NCI-H146 (cell line): Measurements from ENCODE around the gene ALOX5.
A peak's percentile ranks its signal among the peaks of the same experiment; 100 is the strongest.
"Not testable (repeated sequence)": the region's sequence is repeated elsewhere in the genome, so short reads cannot be mapped to it uniquely, and the experiment has no call there.

ENCODE experiments used
- DNase-seq: peaks from one replicate; lab custom pipeline; 2025; lab: John Stamatoyannopoulos, UW

ALOX5 gene

DNA sequence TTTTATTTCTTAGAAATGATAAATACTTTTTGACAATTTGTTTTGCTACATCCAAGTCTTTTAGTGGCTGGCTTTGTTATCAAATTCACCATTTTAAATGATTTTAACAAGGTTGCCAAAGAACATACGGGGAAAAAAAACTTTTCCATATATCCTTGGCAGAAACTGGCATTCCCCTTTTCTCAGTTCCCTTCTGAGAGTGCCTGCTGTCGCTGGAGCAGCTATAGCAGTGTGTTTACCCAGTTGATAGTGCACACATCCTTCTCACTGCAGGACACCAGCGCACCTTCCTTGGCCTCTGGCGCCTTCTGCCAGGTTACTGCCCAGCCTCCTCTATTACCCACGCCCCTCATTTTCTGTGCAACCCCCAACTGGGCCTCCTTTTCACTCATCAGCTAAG is 94.1 kb downstream of the ALOX5 start:
- no peak for DNase-seq

GRCh38 chr10:45470098-45471012 is 96.3 kb downstream of the ALOX5 start:
- no peak for DNase-seq

DNA sequence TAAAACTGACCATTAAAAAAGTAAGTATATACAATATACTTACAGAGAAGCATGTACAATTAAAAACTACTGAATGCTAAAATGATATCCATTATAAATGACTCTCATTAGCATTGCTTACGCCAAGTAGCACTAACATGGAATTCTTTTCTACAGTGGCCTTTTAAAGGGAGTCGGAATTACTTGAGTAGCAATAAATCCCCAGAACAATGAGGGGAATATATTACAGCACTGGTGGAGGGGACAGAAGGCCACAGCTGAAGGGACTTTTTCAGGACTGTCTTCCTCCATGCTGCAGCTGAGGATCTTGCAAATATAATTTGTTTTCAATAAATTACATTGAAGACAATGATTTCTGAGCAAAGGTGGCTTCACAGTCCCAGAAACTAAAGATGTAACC is 97.0 kb downstream of the ALOX5 start:
- no peak for DNase-seq

DNA sequence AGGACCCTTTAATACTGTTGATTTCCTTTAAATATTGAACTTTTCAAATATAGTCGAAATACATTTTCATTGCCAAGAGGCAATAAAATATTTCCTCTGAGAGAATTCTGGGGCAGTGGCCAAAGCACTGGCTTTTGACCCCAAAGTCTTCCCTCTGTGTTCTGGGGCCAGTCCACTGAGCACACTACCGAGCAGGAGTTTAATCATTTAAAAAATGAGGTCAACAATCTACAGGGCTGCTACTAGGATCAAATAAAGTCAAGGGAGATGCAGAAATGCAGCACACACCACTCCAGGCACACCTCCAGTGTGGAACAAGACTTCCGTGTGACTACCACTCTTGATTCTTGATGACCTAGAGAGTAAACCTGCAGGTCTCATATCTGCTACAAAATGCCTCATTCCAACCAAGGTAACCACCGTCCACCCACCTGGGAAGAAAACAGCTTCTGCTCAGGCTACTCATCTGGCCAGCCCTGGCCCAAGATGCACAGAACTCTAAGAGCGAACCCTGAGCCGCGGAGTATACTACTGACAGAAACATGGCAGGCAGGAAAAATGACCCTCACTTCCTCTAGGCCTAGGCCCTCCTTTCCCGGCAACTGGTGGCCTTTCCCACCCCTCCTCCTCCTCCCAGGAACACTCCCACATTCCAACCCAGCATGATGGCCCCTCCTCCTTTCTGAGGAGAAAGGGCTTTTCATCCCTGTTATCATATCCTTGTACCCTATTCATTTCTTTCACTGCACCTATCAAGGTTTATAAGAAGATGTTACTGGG is 97.7 kb downstream of the ALOX5 start:
- DNase-seq: no peak

DNA sequence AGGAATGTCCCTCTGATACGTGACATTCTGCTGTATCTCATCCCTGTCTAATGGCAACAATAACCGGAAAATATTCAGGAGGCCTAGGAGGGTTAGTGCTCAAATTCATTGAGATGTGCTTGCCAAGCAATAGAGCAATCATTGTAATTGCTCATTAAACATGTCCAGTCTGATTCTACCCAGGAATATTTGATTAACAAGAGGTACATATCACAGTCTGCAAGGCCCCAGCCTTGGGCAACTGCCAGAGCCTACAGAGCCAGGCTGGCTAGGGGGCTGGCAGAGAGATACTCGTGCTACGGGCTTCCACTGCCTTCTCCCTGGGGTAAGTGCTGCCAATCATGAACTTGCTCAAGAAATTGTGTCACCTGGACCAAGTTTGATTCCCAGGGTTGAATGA is 99.1 kb downstream of the ALOX5 start:
- peak; percentile 3 for DNase-seq

GRCh38 chr10:45476559-45476958 is 102.5 kb downstream of the ALOX5 start:
- no peak for DNase-seq

DNA sequence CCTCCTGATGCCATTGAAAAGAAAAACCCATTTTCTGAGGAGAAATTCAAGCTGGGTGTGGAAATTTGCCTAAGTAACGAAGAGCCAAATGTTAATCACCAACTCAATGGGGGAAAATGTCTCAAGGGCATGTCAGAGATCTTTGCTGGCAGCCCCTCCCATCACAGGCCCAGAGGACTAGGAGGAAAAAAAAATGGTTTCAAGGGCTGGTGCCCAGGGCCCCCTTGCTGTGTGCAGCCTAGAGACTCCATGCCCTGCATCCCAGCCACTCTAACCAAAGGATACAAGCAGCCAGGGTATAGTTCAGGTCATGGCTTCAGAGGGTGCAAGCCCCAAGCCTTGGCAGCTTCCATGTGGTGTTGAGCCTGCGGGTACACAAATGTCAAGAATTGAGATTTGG is 106.3 kb downstream of the ALOX5 start:
- no peak for DNase-seq

- not testable (repeated sequence) for DNase-seq
Observed at GRCh38 chr10:45481100-45481499, 107.1 kb downstream of the ALOX5 start.

DNA sequence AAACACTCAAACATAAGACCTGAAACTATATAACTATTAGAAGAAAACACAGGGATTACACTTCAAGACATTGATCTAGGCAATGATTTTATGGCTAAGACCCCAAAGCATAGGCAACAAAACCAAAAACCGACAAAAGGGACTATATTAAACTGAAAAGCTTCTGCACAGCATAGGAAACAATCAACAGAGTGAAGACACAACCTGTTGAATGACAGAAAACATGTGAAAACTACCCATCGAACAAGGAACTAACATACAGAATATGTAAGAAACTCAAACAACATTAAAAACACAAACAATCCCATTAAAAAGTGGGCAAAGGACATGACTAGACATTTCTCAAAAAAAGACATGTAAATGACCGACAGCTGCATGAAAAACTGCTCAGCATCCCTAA is 109.0 kb downstream of the ALOX5 start:
- DNase-seq: no peak

- DNase-seq: no peak
Observed at GRCh38 chr10:45487735-45488134, 113.7 kb downstream of the ALOX5 start.

- DNase-seq: no peak
Observed at GRCh38 chr10:45488365-45488764, 114.3 kb downstream of the ALOX5 start.

DNA sequence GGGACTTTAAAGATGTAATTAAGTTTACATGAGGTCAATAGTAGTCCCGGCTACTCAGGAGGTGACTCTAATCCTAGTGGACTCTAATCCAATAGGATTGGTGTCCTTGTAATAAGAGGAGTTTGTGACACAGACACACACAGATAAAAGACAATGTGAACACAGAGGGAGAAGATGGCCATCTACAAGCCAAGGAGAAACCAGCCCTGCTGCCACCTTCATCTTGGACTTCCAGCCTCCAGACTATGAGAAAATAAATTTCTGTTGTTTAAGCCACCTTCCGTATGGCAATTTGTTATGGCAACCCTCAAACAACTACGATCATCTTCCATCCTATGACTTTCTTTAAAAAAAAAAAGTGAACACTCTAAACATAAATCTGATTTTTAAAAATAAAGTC is 116.3 kb downstream of the ALOX5 start:
- no peak for DNase-seq

DNA sequence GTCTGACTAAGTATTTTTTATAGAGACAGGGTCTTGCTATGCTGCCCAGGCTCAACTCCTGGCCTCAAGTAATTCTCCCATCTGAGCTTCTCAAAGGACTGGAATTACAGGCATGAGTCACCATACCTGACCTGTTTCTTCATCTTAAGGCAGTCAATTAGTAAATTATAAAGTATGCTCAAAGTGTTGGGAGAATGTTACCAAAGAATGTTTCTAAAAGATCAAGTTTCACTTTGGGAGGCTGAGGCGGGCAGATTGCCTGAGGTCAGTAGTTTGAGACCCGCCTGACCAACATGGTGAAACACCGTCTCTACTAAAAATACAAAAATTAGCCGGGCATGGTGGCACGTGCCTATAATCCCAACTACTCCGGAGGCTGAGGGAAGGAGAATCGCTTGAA is 117.0 kb downstream of the ALOX5 start:
- DNase-seq: no peak
